GM12891 (cell line): ENCODE data around the gene ARHGEF1.

Source experiments
- PAX5 ChIP-seq: IDR thresholded peaks from 2 replicates; pipeline ENCODE4 v1.6.1; 2011; ENCODE audit warnings: low read length, moderate library complexity, mild to moderate bottlenecking; ENCODE audit not compliant: insufficient read depth, severe bottlenecking
- POLR2A ChIP-seq: IDR thresholded peaks from 2 replicates; pipeline ENCODE4 v1.6.1; 2011; ENCODE audit warnings: low read depth, low read length, control low read depth
- POLR2AphosphoS5 ChIP-seq: IDR thresholded peaks from 2 replicates; pipeline ENCODE4 v1.6.1; 2011; ENCODE audit warnings: low read depth, low read length, control low read depth
- POU2F2 ChIP-seq: IDR thresholded peaks from 2 replicates; pipeline ENCODE4 v1.6.1; 2011; ENCODE audit warnings: low read depth, mild to moderate bottlenecking, control low read depth, low read length, moderate library complexity
- SPI1 ChIP-seq: IDR thresholded peaks from 2 replicates; pipeline ENCODE4 v1.6.1; 2011; ENCODE audit warnings: low read depth, low read length, control low read depth
- TAF1 ChIP-seq: IDR thresholded peaks from 2 replicates; pipeline ENCODE4 v1.6.1; 2011; ENCODE audit warnings: low read depth, low read length, control low read depth

- TF ChIP-seq POLR2A = no peak
- TF ChIP-seq TAF1 = no peak
- no peak for TF ChIP-seq PAX5
- no peak for TF ChIP-seq SPI1
- TF ChIP-seq POLR2AphosphoS5 = no peak
- TF ChIP-seq POU2F2 = no peak
Measured at GRCh38 chr19:41850381-41850780, 32.6 kb upstream of the ARHGEF1 start.
